ENCODE results near the gene BMPER.

DNA sequence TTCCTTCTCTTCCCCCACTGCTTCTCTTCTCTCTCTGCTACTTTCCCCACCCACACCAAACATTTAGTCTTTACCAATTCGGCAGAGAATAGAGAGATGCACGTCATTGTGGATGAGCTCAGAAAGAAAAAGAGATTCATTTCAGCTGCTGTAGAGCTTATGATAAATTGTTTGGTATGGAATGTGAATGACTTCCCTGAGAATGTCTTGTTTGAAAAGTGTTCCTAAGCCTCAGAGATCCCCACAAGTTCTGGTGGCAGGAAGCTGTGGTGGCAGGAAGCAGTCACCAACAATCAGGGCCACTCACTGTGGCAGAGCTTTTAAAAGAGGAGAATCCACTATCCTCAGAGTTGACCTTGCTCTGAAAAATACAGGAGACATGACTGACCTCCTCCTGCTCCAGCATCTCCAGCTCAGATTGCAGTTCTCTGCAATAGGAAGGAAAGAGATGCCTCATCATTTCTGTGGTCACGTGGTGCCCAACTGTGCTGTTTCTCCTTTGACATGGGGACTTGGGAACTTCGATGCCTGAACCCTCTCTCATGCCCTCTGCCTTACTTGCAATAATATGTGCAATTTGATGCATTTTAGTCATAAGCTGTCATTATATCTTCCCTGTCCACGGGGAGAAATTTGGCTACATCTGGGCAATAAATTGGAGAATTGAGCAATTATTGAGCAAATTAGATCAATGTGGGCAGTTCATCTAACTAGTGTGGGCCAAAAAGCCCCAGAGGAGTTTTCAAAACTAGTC is 76.5 kb downstream of the BMPER start:
- TF ChIP-seq, protein P1, sequence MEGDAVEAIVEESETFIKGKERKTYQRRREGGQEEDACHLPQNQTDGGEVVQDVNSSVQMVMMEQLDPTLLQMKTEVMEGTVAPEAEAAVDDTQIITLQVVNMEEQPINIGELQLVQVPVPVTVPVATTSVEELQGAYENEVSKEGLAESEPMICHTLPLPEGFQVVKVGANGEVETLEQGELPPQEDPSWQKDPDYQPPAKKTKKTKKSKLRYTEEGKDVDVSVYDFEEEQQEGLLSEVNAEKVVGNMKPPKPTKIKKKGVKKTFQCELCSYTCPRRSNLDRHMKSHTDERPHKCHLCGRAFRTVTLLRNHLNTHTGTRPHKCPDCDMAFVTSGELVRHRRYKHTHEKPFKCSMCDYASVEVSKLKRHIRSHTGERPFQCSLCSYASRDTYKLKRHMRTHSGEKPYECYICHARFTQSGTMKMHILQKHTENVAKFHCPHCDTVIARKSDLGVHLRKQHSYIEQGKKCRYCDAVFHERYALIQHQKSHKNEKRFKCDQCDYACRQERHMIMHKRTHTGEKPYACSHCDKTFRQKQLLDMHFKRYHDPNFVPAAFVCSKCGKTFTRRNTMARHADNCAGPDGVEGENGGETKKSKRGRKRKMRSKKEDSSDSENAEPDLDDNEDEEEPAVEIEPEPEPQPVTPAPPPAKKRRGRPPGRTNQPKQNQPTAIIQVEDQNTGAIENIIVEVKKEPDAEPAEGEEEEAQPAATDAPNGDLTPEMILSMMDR (IDR thresholded peaks at IDR 0.05) = no peak
- no peak for TF ChIP-seq SIN3A (IDR thresholded peaks at IDR 0.05; ENCODE audit: borderline replicate concordance, low read depth, low read length)
- no peak; the same call in 1 of the 2 replicates for TF ChIP-seq POLR2AphosphoS5 (IDR thresholded peaks at IDR 0.05; ENCODE audit: low read depth, low read length)
- no peak for TF ChIP-seq FOXM1 (IDR thresholded peaks at IDR 0.05; ENCODE audit: low read depth)
- no peak for TF ChIP-seq CHD2 (IDR thresholded peaks at IDR 0.05; ENCODE audit: low read length, partially characterized antibody)
- TF ChIP-seq YY1 (IDR thresholded peaks at IDR 0.05; ENCODE audit: low read depth) = peak; percentile 69; the same call in 1 of the 2 replicates
- TF ChIP-seq, protein P2, sequence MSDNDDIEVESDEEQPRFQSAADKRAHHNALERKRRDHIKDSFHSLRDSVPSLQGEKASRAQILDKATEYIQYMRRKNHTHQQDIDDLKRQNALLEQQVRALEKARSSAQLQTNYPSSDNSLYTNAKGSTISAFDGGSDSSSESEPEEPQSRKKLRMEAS (IDR thresholded peaks at IDR 0.05; ENCODE audit: low read depth) = peak; percentile 77
